G401.6 (cell line): Measurements from ENCODE around the gene EXOC3L4.
"Not testable (repeated sequence)": the region's sequence is repeated elsewhere in the genome, so short reads cannot be mapped to it uniquely, and the experiment has no call there.

Experiments used
- FAIRE-seq: peaks from 2 replicates; lab custom pipeline; 2012; peaks lifted over from hg19 to GRCh38; lab: Jason Lieb, UNC

The EXOC3L4 gene

GRCh38 chr14:103094406-103095209 lies at the start of gene EXOC3L4:
EXOC3L4 (plus strand) TSS chr14:103094725; CDS start chr14:103100220, 5,495 bp downstream.
- FAIRE-seq: no peak

DNA sequence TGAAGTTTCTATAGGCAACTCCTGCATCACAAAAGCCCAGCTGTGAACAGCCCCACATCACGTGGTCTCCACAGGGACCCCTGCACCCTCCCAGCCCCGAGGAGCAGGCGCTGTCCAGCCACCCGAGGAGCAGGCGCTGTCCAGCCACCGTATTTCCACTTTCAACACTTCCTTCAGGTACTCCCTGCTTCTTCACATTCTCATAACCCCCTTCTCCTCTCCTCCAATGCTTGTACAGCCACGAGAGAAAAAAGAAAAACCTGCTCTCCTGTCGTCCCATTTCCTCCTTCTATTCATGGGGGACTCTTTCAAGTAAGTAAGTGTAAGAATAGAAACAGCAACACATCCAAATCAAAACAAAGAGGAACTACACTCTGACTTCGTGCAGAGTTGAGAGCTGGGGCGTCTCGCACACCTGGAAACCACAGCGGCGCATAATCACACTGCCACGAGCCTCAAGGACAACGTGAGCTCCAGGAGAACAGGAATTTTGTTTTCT lies 49.1 kb upstream of the EXOC3L4 start:
- no peak for FAIRE-seq

GRCh38 chr14:103047453-103047852 lies 47.1 kb upstream of the EXOC3L4 start:
- FAIRE-seq: not testable (repeated sequence)

DNA sequence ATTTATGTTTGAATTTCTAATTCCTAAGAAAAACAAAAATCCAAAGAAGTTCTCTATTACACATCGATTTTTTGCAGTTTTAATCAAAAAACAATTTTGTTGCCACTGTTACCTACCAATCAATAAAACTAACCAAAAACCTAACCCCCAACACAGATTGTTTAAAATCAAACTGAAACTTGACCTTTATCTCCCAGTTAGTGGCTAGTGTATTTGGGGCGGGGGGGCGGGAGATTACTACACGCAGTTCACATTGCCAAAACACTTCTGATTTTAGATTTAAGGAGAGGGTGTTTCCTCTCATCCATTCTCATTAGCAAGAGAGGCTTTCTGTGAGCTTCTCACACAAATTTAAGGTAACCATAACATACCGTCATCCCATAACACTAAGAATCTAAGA lies 43.6 kb upstream of the EXOC3L4 start:
- no peak for FAIRE-seq

GRCh38 chr14:103052407-103052806 lies 42.1 kb upstream of the EXOC3L4 start:
- FAIRE-seq: no peak

- FAIRE-seq: no peak
Observed at GRCh38 chr14:103055695-103056094, 38.8 kb upstream of the EXOC3L4 start.

- no peak for FAIRE-seq
Observed at GRCh38 chr14:103056322-103057027, 38.0 kb upstream of the EXOC3L4 start.

GRCh38 chr14:103057028-103057371 lies 37.5 kb upstream of the EXOC3L4 start:
- no peak for FAIRE-seq

DNA sequence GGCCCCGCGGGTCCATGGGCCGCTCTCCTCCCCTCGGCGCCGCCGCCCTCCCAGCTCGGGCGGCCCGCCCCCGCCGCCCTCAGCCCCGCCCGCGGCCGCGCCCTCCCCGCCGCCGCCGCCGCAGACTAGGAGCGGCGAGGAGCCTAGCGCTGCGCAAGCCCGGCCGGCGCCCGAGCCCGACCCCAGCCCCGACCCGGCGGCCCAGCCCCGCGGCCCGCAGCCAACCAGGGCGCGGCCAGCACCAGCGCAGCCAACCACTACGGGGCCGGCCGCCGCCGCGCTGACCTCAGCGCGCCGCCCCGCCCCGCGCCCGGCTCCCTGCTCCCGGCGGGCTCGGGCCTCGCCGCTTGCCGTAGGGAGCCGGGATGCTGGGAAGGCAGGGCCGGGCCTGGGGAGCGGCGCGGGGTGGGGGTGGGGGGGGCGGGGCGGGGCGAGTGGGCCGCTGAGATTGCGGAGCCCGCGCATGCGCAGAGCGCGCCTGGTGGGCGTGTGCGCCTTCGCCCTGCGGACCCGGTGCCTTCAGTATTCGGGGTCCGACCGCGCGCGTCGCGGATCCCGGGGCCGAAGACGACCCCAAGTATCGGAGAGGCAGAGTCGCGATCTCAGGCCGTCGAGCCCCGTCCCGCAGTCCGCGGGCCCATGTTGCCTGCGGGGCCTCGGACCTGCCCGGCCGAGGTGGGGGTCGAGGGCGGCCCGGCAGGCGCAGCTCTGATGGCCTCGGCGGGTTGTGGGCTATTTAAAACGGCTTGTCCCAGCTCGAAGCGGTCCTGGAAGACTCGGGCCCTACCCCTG lies 37.0 kb upstream of the EXOC3L4 start, which contains the start of gene CDC42BPB:
CDC42BPB (minus strand) TSS at position 178 of the 792 bp plus-strand sequence. CDS start 376 bp downstream, outside the sequence.
- FAIRE-seq: no peak

- no peak for FAIRE-seq
Observed at GRCh38 chr14:103058164-103059055, 36.1 kb upstream of the EXOC3L4 start.

GRCh38 chr14:103059556-103059955 lies 35.0 kb upstream of the EXOC3L4 start:
- no peak for FAIRE-seq

DNA sequence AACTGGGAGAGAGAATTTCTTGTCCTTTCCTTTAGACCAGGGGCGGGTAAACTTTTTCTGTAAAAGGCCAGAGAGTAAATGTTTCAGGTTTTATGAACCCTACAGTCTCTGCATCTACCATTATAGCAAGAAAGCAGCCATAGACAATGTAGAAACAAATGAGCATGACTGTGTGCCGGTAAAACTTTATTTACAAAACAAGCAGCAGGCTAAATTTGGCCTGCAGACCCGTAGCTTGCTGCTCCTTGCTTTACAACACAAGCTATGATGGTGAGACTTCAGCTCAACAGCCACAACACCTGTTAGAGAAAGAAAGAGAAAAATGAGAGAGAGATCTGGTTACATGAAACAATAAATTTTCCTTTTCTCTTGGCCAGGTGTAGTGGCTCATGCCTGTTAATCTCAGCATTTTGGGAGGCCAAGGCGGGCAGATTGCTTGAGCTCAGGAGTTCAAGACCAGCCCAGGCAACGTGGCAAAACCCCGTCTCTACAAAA lies 33.0 kb upstream of the EXOC3L4 start:
- no peak for FAIRE-seq

DNA sequence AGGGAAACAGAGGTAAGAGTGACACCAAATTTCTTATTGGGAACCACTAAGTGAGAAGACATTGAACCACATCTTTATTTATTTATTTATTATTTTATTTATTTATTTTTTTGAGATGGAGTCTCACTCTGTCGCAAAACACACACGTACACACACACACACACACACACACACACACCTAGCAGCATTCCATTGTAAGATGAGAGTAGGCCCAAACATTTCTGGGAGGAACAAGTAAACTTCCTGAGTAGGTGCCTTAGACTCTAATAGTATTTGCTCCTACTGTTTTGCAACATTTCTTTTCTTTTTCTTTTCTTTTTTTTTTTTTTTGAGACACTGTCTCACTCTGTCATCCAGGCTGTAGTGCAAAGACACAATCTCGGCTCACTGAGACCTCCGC lies 30.1 kb upstream of the EXOC3L4 start:
- no peak for FAIRE-seq

- no peak for FAIRE-seq
Observed at GRCh38 chr14:103064978-103065377, 29.5 kb upstream of the EXOC3L4 start.

DNA sequence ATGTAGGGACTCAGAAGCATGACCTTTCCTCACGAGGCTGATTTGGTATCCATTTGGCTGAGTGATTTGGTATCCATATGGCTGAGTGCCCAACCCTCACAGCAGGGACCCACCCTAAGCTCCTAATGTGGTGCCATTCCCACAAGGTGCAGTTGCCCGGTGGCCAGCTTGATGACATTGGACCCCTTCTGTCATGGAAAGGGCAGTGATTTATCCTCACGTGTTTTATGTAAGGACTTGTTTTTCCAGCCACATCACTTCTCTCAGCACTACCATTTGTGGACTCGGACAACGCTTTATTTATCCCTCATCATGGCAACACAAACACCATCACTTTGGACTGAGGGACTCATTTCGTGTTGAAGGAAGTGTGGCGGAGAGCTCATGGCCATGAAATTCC lies 28.7 kb upstream of the EXOC3L4 start:
- FAIRE-seq: no peak

DNA sequence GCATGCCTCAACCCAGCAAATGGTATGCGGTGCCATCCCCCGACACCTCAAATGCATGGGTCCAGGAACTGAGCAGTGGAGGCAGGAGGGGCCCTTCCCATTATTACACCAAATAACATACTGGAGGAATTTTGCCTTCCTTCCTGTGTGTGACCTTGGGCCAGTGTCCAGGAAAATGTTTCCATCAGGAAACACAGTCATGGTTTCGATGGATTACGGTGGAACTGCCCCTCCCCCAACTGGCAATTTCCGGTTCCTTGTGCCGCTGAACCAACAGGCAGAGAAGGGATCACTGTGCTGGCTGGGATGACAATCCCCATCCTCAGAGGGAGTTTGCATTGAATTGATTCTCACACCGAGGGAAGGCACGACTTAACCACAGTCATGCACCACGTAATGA lies 28.1 kb upstream of the EXOC3L4 start:
- FAIRE-seq: no peak

GRCh38 chr14:103067231-103067954 lies 27.1 kb upstream of the EXOC3L4 start:
- FAIRE-seq: no peak

- no peak for FAIRE-seq
Observed at GRCh38 chr14:103068351-103069073, 26.0 kb upstream of the EXOC3L4 start.

DNA sequence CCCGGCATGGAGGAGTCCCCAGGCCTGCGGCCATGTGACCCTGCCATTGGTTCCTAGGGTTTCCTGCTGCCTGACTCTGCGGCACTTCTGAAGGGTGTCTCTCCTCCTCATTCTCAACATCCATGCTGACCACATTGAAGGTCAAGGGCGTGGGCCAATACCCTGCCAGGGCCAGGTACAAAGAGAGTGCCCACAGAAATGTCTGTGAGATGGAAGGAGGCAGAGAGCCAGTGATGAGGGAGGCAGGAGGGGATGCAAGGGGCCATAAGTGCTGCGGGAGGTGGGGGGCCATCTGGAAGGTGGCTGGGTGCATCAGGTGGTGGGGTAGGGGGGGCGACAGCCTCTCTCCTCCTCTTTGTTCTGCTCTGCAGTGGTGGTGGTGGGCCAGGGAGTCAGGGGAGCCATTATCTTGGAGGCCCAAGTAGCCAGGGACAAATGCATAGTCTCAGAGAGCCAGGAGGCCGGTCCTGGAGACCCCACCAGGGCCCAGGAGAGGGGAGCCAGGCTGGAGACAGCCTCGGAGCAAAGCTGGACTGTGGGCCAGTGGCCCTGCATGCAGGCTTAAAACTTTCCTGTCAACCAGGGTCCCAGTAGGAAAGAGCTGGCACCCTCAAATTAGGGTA lies 24.2 kb upstream of the EXOC3L4 start:
- no peak for FAIRE-seq
